ENCODE results near the gene TCOF1. TPM values are rescaled to one million over a fixed set of nuclear protein-coding genes. Genes with fewer than 3 reads are reported as not detected.

TCOF1 gene
- total RNA-seq, 1 donor from 2014 or later, result 47.5 TPM

DNA sequence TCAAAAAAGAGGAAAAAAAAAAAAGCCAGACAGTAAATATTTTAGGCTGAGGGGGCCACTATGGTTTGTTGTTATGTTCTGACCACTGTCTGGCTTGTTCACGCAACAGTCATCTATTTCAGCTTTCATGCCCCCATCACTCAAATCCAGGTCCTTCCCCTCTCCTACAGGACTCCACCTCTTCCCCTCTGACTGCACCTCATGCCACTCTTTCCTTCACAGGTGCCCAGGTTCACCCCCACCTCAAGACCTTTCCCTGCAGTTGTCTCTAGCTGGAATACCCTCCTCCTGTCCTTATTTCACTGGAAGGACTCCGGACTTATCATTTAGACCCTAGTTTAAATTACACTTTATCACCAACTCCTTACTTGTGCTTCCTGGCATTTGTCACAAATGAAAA lies 88.6 kb downstream of the TCOF1 start:
- no peak for FAIRE-seq
- peaks cover 49% of the 10 kb centered on the region for H3K79me2 ChIP-seq (ENCODE audit: insufficient read depth, low read length)
- Mint-ChIP-seq H3K27me3 (ENCODE audit: low read depth, unreplicated experiment) (no peaks in the 10 kb centered on the region), H3K36me3 (ENCODE audit: low read depth, unreplicated experiment) (peaks cover 39% of the 10 kb centered on the region), H3K4me1 (ENCODE audit: low read depth, unreplicated experiment) (peaks cover 40% of the 10 kb centered on the region), H3K9me3 (ENCODE audit: unreplicated experiment) (peaks cover 2% of the 10 kb centered on the region), H3K4me3 (ENCODE audit: unreplicated experiment) (peak overlapping the region; percentile 99), H3K27ac (ENCODE audit: unreplicated experiment) (peak overlapping the region; percentile 51)
- H3K9ac ChIP-seq (ENCODE audit: low read length), result peak overlapping the region; percentile 98
- H3K4me3 ChIP-seq (ENCODE audit: insufficient read depth, low read depth, low read length), result no peak overlapping the region
- H3K4me2 ChIP-seq (ENCODE audit: low read length), result peak overlapping the region; percentile 90
- H3K27ac ChIP-seq (ENCODE audit: low read depth, low read length), result no peak overlapping the region
- no peaks in the 10 kb centered on the region for H3K27me3 ChIP-seq (ENCODE audit: insufficient read depth, low read length)
- H3K4me1 ChIP-seq (ENCODE audit: insufficient read depth, low read length), result peaks cover 24% of the 10 kb centered on the region
- DNase-seq (ENCODE audit: low read depth), result no peak
- peaks cover 47% of the 10 kb centered on the region for H3K36me3 ChIP-seq (ENCODE audit: insufficient read depth, low read length)
- no peak overlapping the region for H2AFZ ChIP-seq (ENCODE audit: low read depth, low read length)
- TF ChIP-seq CTCF (IDR thresholded peaks at IDR 0.05; ENCODE audit: insufficient read depth, low read depth, low read length), result no peak
- TF ChIP-seq EZH2 (IDR thresholded peaks at IDR 0.05; ENCODE audit: insufficient read depth, low read length), result no peak
- peaks cover 76% of the 10 kb centered on the region for H4K20me1 ChIP-seq (ENCODE audit: insufficient read depth, low read length)
- no peaks in the 10 kb centered on the region for H3K9me3 ChIP-seq (ENCODE audit: insufficient read depth, low read depth, low read length)

GRCh38 chr5:150446583-150446982 lies 89.1 kb downstream of the TCOF1 start:
- peak overlapping the region; percentile 98 for H3K9ac ChIP-seq (ENCODE audit: low read length)
- H3K4me2 ChIP-seq (ENCODE audit: low read length), result peak overlapping the region; percentile 90
- Mint-ChIP-seq H3K4me1 (ENCODE audit: low read depth, unreplicated experiment) (peaks cover 39% of the 10 kb centered on the region), H3K9me3 (ENCODE audit: unreplicated experiment) (peaks cover 2% of the 10 kb centered on the region), H3K27ac (ENCODE audit: unreplicated experiment) (peak overlapping the region; percentile 51), H3K36me3 (ENCODE audit: low read depth, unreplicated experiment) (peaks cover 39% of the 10 kb centered on the region), H3K27me3 (ENCODE audit: low read depth, unreplicated experiment) (no peaks in the 10 kb centered on the region), H3K4me3 (ENCODE audit: unreplicated experiment) (peak overlapping the region; percentile 99)
- H3K4me3 ChIP-seq (ENCODE audit: insufficient read depth, low read depth, low read length), result no peak overlapping the region
- H2AFZ ChIP-seq (ENCODE audit: low read depth, low read length), result no peak overlapping the region
- no peak for TF ChIP-seq CTCF (IDR thresholded peaks at IDR 0.05; ENCODE audit: insufficient read depth, low read depth, low read length)
- TF ChIP-seq EZH2 (IDR thresholded peaks at IDR 0.05; ENCODE audit: insufficient read depth, low read length), result no peak
- peaks cover 73% of the 10 kb centered on the region for H4K20me1 ChIP-seq (ENCODE audit: insufficient read depth, low read length)
- no peaks in the 10 kb centered on the region for H3K27me3 ChIP-seq (ENCODE audit: insufficient read depth, low read length)
- no peaks in the 10 kb centered on the region for H3K9me3 ChIP-seq (ENCODE audit: insufficient read depth, low read depth, low read length)
- peaks cover 49% of the 10 kb centered on the region for H3K79me2 ChIP-seq (ENCODE audit: insufficient read depth, low read length)
- H3K4me1 ChIP-seq (ENCODE audit: insufficient read depth, low read length), result peaks cover 24% of the 10 kb centered on the region
- peaks cover 47% of the 10 kb centered on the region for H3K36me3 ChIP-seq (ENCODE audit: insufficient read depth, low read length)
- FAIRE-seq (no peak), DNase-seq (ENCODE audit: low read depth) (no peak)
- H3K27ac ChIP-seq (ENCODE audit: low read depth, low read length), result peak overlapping the region; percentile 13

GRCh38 chr5:150447188-150447587 lies 89.7 kb downstream of the TCOF1 start:
- H3K4me2 ChIP-seq (ENCODE audit: low read length), result peak overlapping the region; percentile 90
- H3K27ac ChIP-seq (ENCODE audit: low read depth, low read length), result no peak overlapping the region
- peak overlapping the region; percentile 98 for H3K9ac ChIP-seq (ENCODE audit: low read length)
- H3K79me2 ChIP-seq (ENCODE audit: insufficient read depth, low read length), result peaks cover 49% of the 10 kb centered on the region
- Mint-ChIP-seq H3K4me3 (ENCODE audit: unreplicated experiment) (peak overlapping the region; percentile 99), H3K27ac (ENCODE audit: unreplicated experiment) (peak overlapping the region; percentile 8), H3K9me3 (ENCODE audit: unreplicated experiment) (peaks cover 2% of the 10 kb centered on the region), H3K27me3 (ENCODE audit: low read depth, unreplicated experiment) (no peaks in the 10 kb centered on the region), H3K36me3 (ENCODE audit: low read depth, unreplicated experiment) (peaks cover 39% of the 10 kb centered on the region), H3K4me1 (ENCODE audit: low read depth, unreplicated experiment) (peaks cover 33% of the 10 kb centered on the region)
- peaks cover 47% of the 10 kb centered on the region for H3K36me3 ChIP-seq (ENCODE audit: insufficient read depth, low read length)
- H2AFZ ChIP-seq (ENCODE audit: low read depth, low read length), result no peak overlapping the region
- TF ChIP-seq CTCF (IDR thresholded peaks at IDR 0.05; ENCODE audit: insufficient read depth, low read depth, low read length) (no peak), EZH2 (IDR thresholded peaks at IDR 0.05; ENCODE audit: insufficient read depth, low read length) (no peak)
- no peak overlapping the region for H3K4me3 ChIP-seq (ENCODE audit: insufficient read depth, low read depth, low read length)
- H3K27me3 ChIP-seq (ENCODE audit: insufficient read depth, low read length), result no peaks in the 10 kb centered on the region
- H4K20me1 ChIP-seq (ENCODE audit: insufficient read depth, low read length), result peaks cover 67% of the 10 kb centered on the region
- FAIRE-seq (no peak), DNase-seq (ENCODE audit: low read depth) (no peak)
- peaks cover 24% of the 10 kb centered on the region for H3K4me1 ChIP-seq (ENCODE audit: insufficient read depth, low read length)
- no peaks in the 10 kb centered on the region for H3K9me3 ChIP-seq (ENCODE audit: insufficient read depth, low read depth, low read length)
